HepG2 (cell line): Measurements from ENCODE around the gene AGRP. TPM values are rescaled to one million over a fixed set of nuclear protein-coding genes. Genes with fewer than 3 reads are reported as not detected.

Source experiments
- GATAD1 ChIP-seq: IDR thresholded peaks from 2 replicates; pipeline ENCODE4 v1.6.1; 2016; ENCODE audit warnings: missing genetic modification reagents, missing compliant biosample characterization
- GMEB2 ChIP-seq: IDR thresholded peaks from 2 replicates; pipeline ENCODE4 v1.6.1; 2016; ENCODE audit warnings: missing biosample characterization, missing genetic modification reagents, low read depth
- JUN ChIP-seq: sonication (generic); formaldehyde crosslinking; IDR thresholded peaks from 2 replicates; pipeline ENCODE4 v1.4.0; 2020; ENCODE audit warnings: mild to moderate bottlenecking, missing genetic modification reagents
- MXD4 ChIP-seq: IDR thresholded peaks from 2 replicates; pipeline ENCODE4 v1.6.1; 2016; ENCODE audit warnings: mild to moderate bottlenecking, missing biosample characterization, missing genetic modification reagents
- NONO ChIP-seq, 2 experiments: fragments of 450-650 bp in 1 of 2; sonication (generic) in 1 of 2; formaldehyde crosslinking in 1 of 2; IDR thresholded peaks in 1 of 2; conservative IDR thresholded peaks in 1 of 2; 2 replicates each; pipeline versions ENCODE4 v1.6.1 to v1.8.0; 2017 to 2022; ENCODE audit warnings: mild to moderate bottlenecking in 1 of 2, missing genetic modification reagents in 1 of 2, moderate library complexity in 1 of 2
- NR2F1 ChIP-seq, 2 experiments: fragments of 450-650 bp in 1 of 2; formaldehyde crosslinking in 1 of 2; IDR thresholded peaks; 2 replicates each; pipeline versions ENCODE4 v1.5.0 to v1.6.1; 2016 to 2020; ENCODE audit warnings: mild to moderate bottlenecking in 1 of 2, missing compliant biosample characterization in 1 of 2, missing genetic modification reagents in 1 of 2, moderate library complexity in 1 of 2
- RFXAP ChIP-seq: sonication (generic); formaldehyde crosslinking; IDR thresholded peaks from 2 replicates; pipeline ENCODE4 v1.4.0; 2020; ENCODE audit warnings: missing genetic modification reagents, borderline replicate concordance
- SAP130 ChIP-seq: IDR thresholded peaks from 2 replicates; pipeline ENCODE4 v1.6.1; 2016; ENCODE audit warnings: low read depth
- ZFP90 ChIP-seq: sonication (generic); formaldehyde crosslinking; IDR thresholded peaks from 2 replicates; pipeline ENCODE4 v1.8.0; 2022; ENCODE audit warnings: missing genetic modification reagents, mild to moderate bottlenecking, inconsistent platforms, borderline replicate concordance
- ZNF331 ChIP-seq: sonication (generic); formaldehyde crosslinking; IDR thresholded peaks from 2 replicates; pipeline ENCODE4 v1.4.0; 2020; ENCODE audit warnings: missing genetic modification reagents
- ZNF446 ChIP-seq: sonication (generic); formaldehyde crosslinking; IDR thresholded peaks from 2 replicates; pipeline ENCODE4 v1.5.0; 2020; ENCODE audit warnings: mild to moderate bottlenecking, missing genetic modification reagents
- ZNF546 ChIP-seq: sonication (generic); formaldehyde crosslinking; conservative IDR thresholded peaks from 2 replicates; pipeline ENCODE4 v1.8.1; 2023; ENCODE audit warnings: mild to moderate bottlenecking, missing genetic modification reagents
- ZNF598 ChIP-seq: sonication (generic); formaldehyde crosslinking; IDR thresholded peaks from 2 replicates; pipeline ENCODE4 v1.5.1; 2020; ENCODE audit warnings: mild to moderate bottlenecking, missing genetic modification reagents, borderline replicate concordance
- ZNF687 ChIP-seq: sonication (generic); formaldehyde crosslinking; IDR thresholded peaks from 2 replicates; pipeline ENCODE4 v1.5.1; 2020; ENCODE audit warnings: mild to moderate bottlenecking, missing genetic modification reagents, moderate library complexity
- polyA plus RNA-seq, 8 experiments: library from polyadenylated mRNA; depleted of rRNA in 3 of 8; stranded (reverse) in 7 of 8; unstranded in 1 of 8; fragments of >200 nt; fragmentation: Illumina TruSeq in 4 of 8; extraction: Trizol in 4 of 8; gene quantifications; 2 replicates each; pipeline versions ENCODE4 v1.2.1 to v1.2.3, GENCODE V29; 2011 to 2016; ENCODE audit warnings: low read depth in 4 of 8, missing spikeins in 1 of 8, mixed read lengths in 1 of 8; ENCODE audit not compliant: insufficient read depth in 1 of 8
- total RNA-seq, 5 experiments: library from RNA; depleted of rRNA; stranded (reverse); fragments of >200 nt; fragmentation: Illumina TruSeq; extraction: Trizol; gene quantifications; 2 replicates each; pipeline ENCODE4 v1.2.3, GENCODE V29; 2016; ENCODE audit warnings: low read depth in 1 of 5
- TF ChIP-seq, protein P1 (sequence below): sonication (generic); formaldehyde crosslinking; IDR thresholded peaks from 2 replicates; pipeline ENCODE4 v1.4.0; 2020; ENCODE audit warnings: mild to moderate bottlenecking, missing genetic modification reagents, borderline replicate concordance
- TF ChIP-seq, protein P2 (sequence below): sonication (generic); formaldehyde crosslinking; conservative IDR thresholded peaks from 2 replicates; pipeline ENCODE4 v1.4.0; 2020; ENCODE audit warnings: missing genetic modification reagents
- TF ChIP-seq, protein P3 (sequence below): sonication (generic); formaldehyde crosslinking; IDR thresholded peaks from 2 replicates; pipeline ENCODE4 v1.8.0; 2023; ENCODE audit warnings: mild to moderate bottlenecking, missing genetic modification reagents

The AGRP gene
- total and polyA plus RNA-seq, 2 of the 13 experiments (the other 11 are each of a cell fraction or from before 2014, with no cell fraction given) = not detected

GRCh38 chr16:67445441-67445912, 37.9 kb downstream of the AGRP start (continued):
- TF ChIP-seq, protein P1, sequence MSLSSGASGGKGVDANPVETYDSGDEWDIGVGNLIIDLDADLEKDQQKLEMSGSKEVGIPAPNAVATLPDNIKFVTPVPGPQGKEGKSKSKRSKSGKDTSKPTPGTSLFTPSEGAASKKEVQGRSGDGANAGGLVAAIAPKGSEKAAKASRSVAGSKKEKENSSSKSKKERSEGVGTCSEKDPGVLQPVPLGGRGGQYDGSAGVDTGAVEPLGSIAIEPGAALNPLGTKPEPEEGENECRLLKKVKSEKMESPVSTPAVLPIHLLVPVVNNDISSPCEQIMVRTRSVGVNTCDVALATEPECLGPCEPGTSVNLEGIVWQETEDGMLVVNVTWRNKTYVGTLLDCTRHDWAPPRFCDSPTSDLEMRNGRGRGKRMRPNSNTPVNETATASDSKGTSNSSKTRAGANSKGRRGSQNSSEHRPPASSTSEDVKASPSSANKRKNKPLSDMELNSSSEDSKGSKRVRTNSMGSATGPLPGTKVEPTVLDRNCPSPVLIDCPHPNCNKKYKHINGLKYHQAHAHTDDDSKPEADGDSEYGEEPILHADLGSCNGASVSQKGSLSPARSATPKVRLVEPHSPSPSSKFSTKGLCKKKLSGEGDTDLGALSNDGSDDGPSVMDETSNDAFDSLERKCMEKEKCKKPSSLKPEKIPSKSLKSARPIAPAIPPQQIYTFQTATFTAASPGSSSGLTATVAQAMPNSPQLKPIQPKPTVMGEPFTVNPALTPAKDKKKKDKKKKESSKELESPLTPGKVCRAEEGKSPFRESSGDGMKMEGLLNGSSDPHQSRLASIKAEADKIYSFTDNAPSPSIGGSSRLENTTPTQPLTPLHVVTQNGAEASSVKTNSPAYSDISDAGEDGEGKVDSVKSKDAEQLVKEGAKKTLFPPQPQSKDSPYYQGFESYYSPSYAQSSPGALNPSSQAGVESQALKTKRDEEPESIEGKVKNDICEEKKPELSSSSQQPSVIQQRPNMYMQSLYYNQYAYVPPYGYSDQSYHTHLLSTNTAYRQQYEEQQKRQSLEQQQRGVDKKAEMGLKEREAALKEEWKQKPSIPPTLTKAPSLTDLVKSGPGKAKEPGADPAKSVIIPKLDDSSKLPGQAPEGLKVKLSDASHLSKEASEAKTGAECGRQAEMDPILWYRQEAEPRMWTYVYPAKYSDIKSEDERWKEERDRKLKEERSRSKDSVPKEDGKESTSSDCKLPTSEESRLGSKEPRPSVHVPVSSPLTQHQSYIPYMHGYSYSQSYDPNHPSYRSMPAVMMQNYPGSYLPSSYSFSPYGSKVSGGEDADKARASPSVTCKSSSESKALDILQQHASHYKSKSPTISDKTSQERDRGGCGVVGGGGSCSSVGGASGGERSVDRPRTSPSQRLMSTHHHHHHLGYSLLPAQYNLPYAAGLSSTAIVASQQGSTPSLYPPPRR (CRISPR knock-in tag) = no peak
- TF ChIP-seq ZFP90 (CRISPR knock-in tag) (no peak), ZNF687 (CRISPR knock-in tag) (no peak), NR2F1 (CRISPR knock-in tag; IDR thresholded peaks at IDR 0.05) (no peak), ZNF331 (CRISPR knock-in tag) (no peak), MXD4 (CRISPR knock-in tag) (no peak), JUN (no peak), ZNF598 (CRISPR knock-in tag) (no peak), GATAD1 (CRISPR knock-in tag) (no peak), RFXAP (CRISPR knock-in tag) (0 out of 2 replicates have a peak, but pooled peaks have one; percentile 4), ZNF446 (CRISPR knock-in tag) (0 out of 2 replicates have a peak, but pooled peaks have one; percentile 1), SAP130 (no peak), ZNF546 (CRISPR knock-in tag) (no peak), NONO (IDR thresholded peaks at IDR 0.05) (no peak), NONO (CRISPR knock-in tag; conservative IDR thresholded peaks at IDR 0.05) (0 out of 2 replicates have a peak, but pooled peaks have one; percentile 18), GMEB2 (CRISPR knock-in tag) (no peak)
- TF ChIP-seq, protein P2, sequence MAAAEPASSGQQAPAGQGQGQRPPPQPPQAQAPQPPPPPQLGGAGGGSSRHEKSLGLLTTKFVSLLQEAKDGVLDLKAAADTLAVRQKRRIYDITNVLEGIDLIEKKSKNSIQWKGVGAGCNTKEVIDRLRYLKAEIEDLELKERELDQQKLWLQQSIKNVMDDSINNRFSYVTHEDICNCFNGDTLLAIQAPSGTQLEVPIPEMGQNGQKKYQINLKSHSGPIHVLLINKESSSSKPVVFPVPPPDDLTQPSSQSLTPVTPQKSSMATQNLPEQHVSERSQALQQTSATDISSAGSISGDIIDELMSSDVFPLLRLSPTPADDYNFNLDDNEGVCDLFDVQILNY = no peak
- TF ChIP-seq, protein P3, sequence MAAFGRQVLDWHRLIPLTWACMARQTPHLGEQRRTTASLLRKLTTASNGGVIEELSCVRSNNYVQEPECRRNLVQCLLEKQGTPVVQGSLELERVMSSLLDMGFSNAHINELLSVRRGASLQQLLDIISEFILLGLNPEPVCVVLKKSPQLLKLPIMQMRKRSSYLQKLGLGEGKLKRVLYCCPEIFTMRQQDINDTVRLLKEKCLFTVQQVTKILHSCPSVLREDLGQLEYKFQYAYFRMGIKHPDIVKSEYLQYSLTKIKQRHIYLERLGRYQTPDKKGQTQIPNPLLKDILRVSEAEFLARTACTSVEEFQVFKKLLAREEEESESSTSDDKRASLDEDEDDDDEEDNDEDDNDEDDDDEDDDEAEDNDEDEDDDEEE (CRISPR knock-in tag) = peak; percentile 34; the same call in 1 of the 2 replicates
